RPMI8226 (cell line): ENCODE results near the gene CATSPER3.

Experiments
- DNase-seq: peaks from one replicate; pipeline ENCODE4 v3.0.0-alpha.2; 2015

CATSPER3 gene

DNA sequence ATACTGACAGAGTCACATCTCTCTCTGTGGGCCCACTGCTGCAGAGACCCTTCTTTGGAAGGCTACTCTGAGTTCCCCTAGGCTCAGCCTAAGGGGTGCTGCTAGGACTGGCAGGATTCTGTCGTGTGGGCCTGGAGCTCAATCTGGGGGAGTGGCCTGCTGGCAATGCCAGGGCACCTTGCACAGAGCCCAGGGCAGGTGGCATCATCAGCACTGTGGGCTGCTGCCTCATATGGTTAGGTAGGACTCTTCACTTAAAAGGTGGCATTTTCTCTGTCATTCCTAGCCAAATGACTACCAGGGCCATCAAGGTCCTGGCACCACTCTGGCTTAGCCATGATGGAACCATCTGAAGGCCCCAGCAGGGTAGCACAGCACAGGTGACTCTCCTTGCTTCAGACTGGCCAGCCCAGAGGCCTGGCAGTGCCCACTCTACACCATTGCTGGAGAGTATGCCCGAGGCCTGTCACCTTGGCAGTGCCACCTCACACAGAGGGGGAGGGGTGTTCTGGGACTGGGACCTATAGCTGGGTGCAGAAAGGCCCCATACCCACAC is 44.4 kb downstream of the CATSPER3 start:
- DNase-seq = no peak

DNA sequence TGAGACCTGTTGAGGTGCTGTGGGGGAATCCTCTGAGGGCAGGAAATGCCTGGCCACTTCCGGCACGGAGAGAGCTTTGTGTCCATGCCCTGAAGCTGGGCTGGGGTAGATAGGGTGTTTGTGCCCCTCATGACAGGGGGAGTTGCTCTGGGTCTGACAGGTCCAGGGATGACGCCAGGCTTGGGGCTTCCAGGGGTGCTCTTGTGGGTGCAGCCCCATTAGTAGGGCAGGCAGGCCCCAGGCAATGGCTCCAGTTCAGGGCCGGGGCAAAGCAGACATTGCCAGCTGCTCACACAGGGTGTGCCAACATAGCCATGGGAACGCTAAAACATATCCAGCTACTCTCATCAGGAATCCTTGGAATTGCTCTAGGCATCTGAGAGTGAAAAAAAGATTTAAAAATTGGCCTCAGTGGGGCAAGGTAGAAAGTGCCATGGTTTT is 45.3 kb downstream of the CATSPER3 start:
- no peak for DNase-seq

DNA sequence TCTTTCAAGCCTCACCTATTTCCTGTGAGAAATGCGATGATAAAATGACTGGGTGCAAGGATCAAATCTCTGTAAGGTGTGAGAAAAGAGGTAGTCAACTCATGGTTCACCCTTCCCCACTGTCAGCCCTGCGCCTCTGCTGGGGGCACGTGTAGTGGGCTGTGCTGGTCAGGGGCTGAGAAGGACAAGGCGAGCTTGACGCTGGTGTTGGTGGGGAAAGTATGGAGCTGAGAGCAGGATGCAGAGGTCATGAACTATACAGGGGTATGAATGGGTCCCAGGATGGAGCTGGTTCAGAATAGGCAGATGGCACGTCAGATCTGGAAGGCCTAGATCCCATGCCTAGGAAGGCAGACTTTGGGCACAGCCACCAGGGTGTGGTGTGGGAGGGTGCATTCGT is 45.7 kb downstream of the CATSPER3 start:
- no peak for DNase-seq

DNA sequence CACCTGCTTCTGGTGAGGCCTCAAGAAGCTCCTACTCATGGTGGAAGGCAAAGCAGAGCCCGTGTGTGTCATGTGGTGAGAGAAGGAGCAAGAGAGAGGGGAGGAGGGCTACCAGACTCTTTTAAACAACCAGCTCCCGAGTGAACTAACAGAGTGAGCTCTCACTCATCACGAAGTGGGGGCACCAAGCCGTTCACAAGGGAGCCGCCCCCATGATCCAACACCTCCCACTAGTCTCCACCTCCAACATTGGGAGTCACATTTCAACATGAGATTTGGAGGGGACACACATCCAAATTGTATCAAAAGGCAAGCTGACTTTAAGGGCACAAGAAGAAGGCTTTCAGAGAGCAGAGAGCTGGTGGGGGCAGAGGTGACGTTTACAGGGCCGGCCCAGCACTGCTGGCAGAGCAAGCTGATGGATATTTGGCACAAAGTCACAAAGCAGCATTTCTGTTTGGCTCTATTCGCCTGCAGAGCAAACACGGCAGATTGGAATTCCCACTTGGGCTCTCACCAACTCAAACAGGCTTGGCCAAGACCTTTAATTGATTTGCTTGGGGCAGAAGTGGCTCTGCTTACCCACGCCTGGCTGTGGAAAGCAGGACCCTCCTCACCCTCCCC is 46.4 kb downstream of the CATSPER3 start:
- DNase-seq = no peak

DNA sequence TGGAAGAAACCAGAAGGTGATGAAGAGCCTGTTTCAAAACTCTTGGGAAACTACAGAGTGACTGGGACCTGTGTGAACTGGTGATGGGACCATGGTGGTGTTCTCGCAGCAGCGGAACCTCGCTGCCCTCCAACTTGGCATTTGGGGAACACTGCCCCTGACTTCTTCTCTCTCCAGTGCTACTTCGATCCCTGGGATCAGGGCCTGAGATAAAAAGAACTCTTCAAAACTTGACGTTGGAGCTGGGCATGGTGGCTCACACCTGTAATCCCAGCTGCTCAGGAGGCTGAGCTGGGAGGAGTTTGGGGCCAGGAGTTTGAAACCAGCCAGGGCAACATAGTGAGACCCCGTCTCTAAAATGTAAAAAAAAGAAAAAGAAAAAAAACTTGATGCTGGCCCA is 48.2 kb downstream of the CATSPER3 start:
- no peak for DNase-seq

DNA sequence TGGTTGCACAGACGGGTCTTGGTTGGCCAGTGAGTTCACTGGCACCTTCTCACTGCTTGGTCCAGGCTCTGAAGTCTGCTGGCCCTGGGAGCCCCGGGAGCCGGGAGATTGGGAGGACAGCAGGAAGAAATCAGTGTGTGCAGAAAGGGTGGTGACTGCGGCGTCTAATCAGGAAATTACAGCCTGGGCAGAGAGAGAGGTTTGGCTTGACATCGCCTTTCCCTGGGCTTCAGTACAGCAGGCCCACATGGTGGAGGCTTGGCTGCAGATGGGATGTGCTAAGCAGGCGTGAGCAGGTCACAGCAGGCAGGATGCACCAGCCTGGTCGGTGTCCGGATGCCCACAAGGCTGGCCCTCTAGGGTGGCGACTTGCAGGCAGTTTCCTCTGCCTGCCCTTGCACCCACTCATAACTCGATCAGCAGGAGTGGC is 49.2 kb downstream of the CATSPER3 start:
- DNase-seq = no peak

DNA sequence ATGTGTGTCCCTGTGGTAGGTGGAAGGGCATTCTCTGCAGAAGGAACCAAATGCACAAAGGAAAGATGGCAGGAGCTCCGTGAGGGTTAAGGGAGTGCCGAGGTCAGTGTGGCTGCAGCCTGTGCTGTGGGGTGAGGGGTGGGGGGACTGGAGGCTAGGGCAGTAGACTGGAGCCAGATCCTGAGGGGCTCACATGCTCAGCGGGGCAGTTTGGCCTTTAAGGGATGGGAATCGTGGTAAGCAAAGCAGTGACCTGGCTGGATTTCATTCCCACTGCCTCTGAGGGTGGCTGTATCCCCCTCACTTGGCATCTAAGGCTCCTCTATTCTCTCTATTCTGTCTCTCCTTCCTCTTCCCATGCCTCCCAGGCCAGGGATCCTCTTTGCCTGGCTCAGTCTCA is 50.8 kb downstream of the CATSPER3 start:
- no peak for DNase-seq

DNA sequence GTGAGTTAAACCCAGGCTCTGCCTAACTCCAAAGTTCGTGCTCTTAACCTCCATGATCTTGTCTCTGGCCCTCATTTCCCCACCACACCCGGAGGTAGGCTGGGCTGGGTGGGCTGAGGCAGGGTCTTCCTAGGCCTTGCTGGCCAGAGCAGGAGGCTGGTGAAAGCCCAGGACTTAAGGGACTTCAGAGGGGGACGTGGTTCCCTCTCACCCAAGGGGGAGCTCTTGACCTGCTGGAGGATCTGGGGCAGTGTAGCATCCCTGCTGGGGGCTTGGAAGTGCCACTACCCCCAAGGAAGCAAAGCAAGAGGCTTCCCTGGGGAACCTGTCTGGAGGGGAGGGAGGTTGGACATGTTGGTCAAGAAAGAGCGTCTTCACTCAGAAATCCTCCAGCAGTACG is 51.6 kb downstream of the CATSPER3 start:
- DNase-seq = no peak

DNA sequence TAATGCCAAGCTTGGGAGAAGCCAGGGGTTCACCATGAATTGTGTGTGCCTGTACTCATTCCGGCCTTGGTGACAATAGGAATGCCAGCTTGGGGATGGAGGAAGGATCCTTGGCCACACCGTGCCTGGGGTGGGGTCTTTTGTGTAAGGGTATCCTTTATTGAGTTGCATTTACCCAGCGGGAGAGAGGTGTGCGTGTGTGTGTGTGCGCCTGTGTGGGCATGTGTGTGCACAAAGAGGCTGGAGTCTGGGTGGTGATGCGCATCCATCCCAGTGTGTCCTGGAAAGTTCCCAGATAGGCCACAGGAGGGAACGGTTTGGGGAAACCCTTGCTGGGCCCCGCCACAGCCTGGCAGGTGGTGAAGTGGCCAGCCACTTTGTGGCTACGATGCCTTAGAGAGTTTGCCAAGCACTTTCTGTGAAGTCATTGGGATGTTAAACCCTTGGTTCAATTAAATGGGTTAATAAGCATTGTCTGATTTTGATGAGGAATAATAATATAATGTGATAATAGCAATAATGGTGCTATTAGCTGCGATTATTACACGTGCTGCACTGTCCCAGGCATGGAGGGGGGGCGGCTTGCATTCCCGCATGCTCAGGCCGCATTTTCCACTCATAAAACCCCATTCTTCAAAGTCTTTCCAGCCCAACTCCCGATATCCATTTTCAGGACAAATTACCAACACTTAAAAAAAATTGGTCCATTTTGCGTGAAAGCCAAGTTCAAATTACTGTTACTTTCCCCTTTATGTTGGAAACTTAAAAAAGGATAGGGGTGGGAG is 52.6 kb downstream of the CATSPER3 start:
- DNase-seq = no peak

DNA sequence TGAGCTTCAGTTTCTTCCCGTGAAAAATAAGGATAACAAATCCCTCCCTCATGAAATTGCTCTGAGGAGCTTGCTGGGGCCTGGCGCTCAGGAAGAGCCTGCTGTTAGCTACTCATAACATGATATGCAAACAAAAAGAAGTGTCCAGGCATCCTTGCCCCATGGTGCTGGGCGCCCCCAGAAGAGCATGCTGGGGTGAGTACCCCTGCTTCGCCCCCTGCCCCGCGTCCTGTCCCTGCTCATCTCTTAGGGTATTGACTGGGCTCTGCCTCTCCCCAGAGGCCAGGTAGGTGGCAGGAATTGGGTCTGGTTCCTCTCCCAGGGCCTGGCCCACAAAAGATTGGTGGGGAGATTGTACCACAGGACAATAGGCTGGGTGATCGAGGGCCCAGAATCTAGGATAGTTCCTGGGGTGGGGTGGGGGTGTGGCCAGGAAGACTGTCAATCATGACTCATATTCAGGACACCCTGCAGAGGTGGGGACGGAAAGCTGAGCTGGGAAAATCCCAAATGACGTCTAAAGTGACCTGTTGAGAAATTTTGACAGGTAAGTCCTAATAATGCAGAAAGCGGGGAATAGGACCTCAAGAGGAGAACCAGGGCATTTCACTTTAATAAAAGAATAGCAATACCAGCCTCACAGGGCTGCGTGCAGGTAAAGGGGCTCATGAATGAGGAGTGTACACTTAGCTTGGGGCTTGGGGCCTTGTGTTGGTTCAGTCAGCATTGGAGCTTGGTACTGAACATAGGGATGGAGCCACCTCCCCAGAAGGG is 57.4 kb downstream of the CATSPER3 start:
- no peak for DNase-seq

DNA sequence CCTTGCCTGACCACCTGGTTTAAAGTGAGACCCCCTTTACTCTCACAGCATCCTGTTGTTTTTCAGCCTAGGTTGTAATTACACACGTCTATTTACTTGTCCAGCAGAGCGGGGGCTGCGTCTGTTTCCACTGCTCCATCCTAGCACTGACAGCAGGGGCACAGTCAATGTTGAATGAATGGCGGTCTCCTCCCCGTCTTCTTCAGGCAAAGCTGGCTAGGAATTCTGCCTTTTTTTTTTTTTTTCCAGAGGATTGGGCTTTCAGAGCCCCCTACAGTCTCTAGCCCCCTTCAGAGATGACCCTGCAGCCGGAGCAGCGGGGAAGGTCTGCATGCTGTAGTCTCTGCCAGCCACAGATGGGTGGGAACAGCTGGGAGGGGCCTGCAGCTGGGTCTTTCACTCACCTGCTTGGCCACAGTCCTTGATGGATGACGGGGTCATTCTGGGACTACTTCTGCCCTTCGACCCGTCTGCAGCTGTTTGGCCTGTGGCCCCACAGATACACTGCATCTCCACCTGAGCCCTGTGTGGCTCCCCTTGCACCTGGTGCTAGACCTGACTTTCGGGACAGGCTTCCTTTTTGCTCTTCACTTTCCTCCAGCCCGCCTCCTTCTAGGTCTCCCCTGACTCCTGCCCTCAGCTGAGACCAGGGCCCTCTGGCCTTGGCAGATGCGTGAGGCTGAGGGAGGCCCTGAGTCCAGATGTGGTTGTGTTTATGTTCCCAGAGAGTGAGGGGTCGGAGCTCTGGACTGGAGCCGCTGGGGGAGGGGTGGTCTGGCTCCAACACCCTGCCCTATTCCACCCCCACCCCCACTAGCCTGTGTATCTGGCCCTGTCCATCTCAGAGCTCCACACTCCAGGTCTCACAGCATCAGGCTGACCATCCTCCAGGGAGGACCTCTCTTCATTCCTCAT is 58.3 kb downstream of the CATSPER3 start:
- peak; percentile 77 for DNase-seq

DNA sequence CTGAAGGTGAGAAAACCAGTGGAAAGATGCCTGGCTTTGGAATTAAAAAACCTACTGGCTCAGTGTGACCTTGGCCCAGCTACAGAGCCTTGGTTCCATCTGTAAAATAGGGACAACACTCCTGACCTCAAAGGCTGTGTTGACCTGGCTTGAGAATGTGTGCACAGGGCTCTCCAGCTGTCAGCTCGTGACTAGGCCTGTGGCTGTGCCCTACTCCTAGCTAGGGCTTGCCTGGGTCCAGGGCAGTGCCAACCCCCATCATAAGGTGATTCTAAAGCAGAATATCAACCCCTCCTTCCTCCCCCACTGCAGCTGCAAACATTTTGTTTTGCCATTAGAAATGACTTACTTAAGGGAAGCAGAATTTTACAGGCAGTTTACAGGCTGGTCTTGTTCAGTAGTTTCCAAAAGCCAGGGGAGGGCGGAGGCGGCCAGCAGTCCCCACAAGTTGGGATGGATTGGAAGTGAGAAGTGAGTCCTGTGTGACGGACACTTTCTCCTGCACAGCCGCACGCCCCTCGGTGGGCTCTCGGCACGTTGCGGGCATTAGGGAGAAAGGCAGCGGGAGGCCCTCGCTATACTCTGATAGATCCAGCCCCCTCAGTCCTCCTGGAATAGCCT is 59.0 kb downstream of the CATSPER3 start:
- DNase-seq = peak; percentile 33

DNA sequence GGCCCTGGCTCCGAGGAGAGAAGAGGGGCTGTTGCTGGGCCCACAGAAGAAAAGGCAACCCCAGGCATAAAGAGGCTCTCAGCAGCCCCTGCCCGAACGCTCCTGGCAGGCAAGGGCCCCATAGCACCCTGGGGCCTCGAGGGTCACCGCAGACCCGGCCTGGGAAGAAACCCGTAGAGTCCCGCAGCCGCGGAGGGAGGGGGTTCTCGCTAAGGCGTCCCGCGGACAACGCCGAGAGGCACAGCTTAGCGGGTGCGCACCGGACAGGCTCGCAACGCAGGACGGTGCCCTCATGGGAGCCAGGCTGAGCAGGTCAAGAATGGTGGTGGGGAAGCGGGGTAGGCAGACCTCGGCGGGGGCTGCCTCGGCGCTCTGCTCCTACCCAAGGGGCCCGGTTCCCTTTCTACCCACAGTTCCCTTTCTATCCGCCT is 59.6 kb downstream of the CATSPER3 start:
- DNase-seq = no peak

DNA sequence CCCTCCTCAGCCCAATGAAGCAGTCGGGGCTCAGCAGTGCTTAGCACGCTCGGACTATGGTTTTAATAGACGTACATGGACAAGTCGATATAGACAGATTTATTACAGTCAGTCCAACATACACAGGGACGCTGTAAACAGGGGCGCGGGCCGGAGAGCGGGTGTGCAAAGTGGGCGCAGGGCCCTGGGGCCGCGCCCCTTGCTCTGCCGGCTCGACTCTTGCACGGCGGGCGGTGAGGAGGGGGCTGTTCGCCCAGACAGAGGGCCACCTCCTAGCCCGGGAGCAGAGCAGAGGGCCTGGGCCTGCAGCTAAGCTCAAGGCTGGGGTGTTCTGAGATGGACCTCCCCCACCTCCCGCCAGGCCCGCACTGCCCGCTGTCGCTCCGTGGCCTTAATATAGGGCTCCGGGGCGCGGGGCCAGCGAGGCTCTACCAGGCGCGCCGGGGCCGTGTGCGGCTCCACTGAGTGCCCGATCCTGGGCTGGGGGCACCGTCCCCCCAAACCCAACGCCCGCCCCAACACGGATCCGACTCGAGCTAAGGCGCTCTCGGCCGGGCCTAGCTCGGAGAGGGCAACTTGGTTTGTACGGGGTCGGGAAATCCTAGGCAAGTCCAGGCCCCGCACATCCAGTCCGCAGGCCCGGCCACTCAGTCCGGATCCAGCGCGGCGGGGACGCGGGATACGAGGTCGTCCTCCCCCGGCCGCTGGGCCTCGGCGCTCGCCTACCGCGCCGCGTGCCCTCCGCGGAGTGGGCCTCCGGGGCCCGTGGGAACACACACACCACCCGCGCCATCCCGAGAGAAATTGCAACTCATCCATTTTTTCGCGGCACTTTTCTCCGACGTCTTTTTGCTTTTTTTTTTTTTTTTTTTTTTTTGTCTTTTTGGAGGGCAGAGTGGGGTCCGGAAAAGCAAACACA is 60.2 kb downstream of the CATSPER3 start:
- DNase-seq = no peak

DNA sequence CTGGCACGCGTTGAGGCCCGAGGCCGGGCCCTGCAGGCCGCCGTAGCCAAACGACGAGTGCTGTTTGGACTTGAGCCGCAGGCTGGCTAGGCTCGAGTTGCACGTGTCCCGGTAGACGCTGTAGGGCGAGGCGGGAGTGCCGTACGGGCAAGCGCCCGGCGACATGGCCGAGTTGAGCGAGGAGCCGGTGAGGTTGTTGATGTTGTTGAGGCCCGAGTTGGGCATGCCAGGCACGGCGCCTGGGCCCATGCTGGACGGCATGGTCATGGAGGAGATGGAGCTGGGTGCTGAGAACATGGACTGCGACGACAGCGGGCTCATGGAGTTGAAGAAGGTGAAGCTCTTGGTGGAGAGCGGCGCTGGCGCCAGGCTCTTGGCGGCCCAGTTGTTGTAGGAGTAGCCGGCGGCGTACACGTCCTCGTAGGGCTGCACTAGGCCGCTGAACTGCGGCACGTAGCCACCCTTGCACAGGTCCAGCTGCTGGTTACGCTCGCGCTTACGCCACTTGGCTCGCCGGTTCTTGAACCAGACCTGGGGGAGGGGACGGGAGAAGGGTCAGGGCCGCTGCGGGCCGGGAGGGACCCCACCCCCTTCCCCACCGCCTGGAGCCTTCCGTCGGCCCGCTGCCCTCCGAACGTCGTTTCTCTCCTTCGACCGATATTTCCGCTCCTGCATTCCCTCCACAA is 61.2 kb downstream of the CATSPER3 start:
- no peak for DNase-seq

DNA sequence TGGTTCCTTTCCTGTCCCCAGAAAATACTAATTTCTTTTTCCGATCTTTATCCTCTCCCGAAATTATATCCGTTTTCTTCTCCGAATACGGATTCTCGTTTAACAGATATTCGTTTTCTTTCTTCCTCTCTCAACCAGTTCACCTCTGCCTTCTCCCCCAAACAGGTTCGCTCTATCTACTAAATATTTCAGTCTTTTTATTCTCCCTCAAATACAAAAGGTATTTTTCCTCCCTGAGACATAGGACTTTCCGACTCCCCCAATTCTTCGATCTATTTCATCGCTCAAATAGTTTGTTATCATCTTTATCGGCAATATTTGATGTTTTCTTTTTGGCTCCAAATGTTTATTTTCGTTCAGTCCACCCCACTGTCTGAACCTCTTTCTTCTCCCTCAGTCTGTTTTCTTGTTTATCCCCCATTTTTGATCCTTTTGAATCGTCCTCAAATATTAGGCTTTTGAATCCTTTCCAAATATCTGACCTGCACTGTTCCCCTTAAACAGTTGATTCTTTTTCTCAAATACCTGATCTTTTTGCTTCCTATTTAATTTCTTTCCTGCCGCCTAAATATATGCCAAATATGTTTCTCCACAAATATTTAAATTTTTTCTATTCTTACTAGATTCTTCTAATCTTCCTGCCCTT is 61.9 kb downstream of the CATSPER3 start:
- no peak for DNase-seq

DNA sequence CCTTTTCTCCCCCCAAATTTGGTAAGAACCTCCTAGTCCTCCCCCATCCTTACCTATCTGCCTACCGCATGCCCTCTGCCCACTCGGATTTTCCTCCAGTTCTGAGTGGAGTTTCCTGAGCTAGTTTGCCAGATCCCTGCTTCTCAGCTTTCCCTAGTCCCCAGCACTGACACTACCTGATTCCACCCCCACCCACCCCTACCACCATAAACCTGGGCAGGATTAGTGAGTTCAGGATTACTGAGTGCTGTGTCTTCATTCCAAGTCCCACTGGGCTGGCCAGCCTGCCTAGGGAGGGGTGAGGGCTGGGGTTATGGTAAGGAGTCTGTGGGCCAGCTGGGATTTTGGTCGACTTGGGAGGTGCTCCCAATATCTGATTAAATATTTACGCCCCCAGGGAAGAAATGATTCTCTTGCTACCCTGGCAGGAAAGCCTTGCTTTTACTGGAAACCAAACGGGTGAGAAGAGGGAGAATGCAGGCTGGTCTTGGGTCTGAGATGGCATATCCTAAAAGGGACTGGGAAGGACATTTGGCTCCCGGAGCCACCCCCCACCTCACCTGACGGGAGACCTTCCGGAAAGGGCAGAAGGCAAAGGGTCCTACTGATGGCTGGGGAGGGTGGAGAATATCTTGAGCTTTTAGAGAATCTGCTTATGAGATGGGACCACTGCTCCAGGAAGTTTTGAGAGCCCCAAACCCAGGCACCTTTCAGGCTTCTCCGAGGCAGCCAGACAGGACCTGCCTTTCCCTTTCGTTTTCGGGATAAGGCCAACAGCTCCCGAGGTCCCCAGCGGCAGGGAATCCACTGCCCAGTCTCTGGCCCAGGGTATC is 62.6 kb downstream of the CATSPER3 start:
- no peak for DNase-seq

DNA sequence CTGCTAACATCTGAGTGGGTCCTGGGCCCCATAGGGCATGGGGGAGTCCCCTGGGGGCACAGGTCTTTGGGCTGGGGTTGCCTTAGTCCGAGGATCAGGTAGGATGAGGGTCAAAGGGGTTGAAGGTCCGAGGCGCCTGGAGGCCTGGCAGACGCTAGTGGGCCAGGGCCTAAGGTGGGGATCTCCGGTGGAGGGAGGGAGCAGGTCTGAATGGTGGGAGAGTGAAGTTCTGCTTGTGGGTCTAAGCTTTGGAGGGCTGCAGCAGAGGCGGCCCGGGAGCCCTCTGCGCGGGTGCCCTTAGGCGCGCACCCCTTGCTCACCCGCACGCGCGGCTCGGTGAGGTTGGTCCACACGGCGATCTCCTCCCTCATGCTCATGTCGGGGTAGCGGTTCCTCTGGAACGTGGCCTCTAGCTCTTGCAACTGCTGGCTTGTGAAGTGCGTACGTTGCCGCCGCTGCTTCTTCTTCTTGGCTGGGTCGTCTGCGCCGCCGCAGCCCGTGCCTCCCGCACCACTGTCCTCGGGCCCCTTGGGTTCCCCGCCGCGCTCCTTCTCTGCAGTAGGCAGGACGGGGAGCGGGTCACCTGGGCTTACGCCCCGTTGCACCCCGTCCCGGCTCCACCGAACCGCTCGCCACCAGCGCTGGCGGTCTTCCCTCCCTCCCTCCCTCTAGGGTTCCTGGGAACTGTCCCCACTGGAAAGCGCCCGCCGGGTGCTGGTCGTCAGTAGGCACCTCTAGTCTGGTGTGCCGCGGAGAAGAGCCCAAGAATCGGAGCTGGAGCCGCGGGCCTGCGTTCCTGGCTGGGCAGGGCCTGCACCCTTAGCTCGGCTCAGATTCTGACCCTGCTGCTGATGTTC is 63.5 kb downstream of the CATSPER3 start:
- no peak for DNase-seq
